Upper lobe of left lung (tissue), 6 donors: ENCODE results near the gene RPL28. TPM values are rescaled to one million over a fixed set of nuclear protein-coding genes. Genes with fewer than 3 reads are reported as not detected.

Source experiments
- ATAC-seq, 2 donors: fragments of 200-7000 bp; cut with Tn5 transposase; one replicate each; pipeline ENCODE4 v1.9.1; 2022; ENCODE audit warnings: mild to moderate bottlenecking in 2 of 2, moderate library complexity in 2 of 2; ENCODE audit not compliant: low FRiP score in 2 of 2
- DNase-seq, 2 donors: peaks; one replicate each; pipeline ENCODE4 v3.0.0-alpha.2; 2019 to 2020
- H3K27ac ChIP-seq, 4 donors: fragments of 200-600 bp; sonication (generic); one replicate each; pipeline ENCODE4 v1.5.1; 2016 to 2019
- H3K27me3 ChIP-seq, 4 donors: fragments of 200-600 bp; sonication (generic); one replicate each; pipeline ENCODE4 v1.5.1; 2017 to 2019
- H3K36me3 ChIP-seq, 4 donors: fragments of 200-600 bp; sonication (generic); one replicate each; pipeline ENCODE4 v1.5.1; 2016 to 2019
- H3K4me1 ChIP-seq, 4 donors: fragments of 200-600 bp; sonication (generic); one replicate each; pipeline ENCODE4 v1.5.1; 2018 to 2019
- H3K4me3 ChIP-seq, 4 donors: fragments of 200-600 bp; sonication (generic); one replicate each; pipeline ENCODE4 v1.5.1; 2017 to 2019; ENCODE audit warnings: mild to moderate bottlenecking in 2 of 4, moderate library complexity in 1 of 4
- H3K9me3 ChIP-seq, 4 donors: fragments of 200-600 bp; sonication (generic); one replicate each; pipeline ENCODE4 v1.5.1; 2018 to 2019
- CTCF ChIP-seq, 6 experiments: fragments of 450-650 bp in 4 of 6; fragments of 200-600 bp in 2 of 6; sonication (generic) in 2 of 6; IDR thresholded peaks; one replicate each; pipeline ENCODE4 v1.5.1; 2016 to 2019; ENCODE audit warnings: antibody characterized with exemption in 6 of 6
- EP300 ChIP-seq, 4 donors: sonication (generic); formaldehyde crosslinking; IDR thresholded peaks; one replicate each; pipeline ENCODE4 v1.5.1; 2017; ENCODE audit warnings: antibody characterized with exemption in 4 of 4, control low read depth in 2 of 4
- POLR2A ChIP-seq, 4 donors: fragments of 450-650 bp; IDR thresholded peaks; one replicate each; pipeline ENCODE4 v1.5.1; 2016 to 2017; ENCODE audit warnings: antibody characterized with exemption in 4 of 4, mild to moderate bottlenecking in 2 of 4
- POLR2AphosphoS5 ChIP-seq, 2 donors: sonication (generic); formaldehyde crosslinking; IDR thresholded peaks; one replicate each; pipeline ENCODE4 v1.5.1; 2017; ENCODE audit warnings: antibody characterized with exemption in 2 of 2
- WGBS, 2 donors: methylation state at CpG; one replicate each; pipeline ENCODE4 v1.1.5; 2017 to 2018; 5-methylcytosine and 5-hydroxymethylcytosine counted together
- total RNA-seq, 6 donors: library from RNA; depleted of rRNA in 4 of 6; stranded (reverse); fragments of >200 nt in 4 of 6; gene quantifications; one replicate each; pipeline versions ENCODE4 v1.1.0 to v1.2.1, GENCODE V29; 2016 to 2021
- donor health status: DM: no; HTN: no; CAD: no; lungs with moderate emphysema.
- donor health status: DM: no; HTN: yes; CAD: no; lungs with severe emphysema.

Gene RPL28
- total RNA-seq, 6 donors from 2014 or later: 308 to 1,892 (median 534) TPM

- DNase-seq (peak in 1 of 2 donors; percentile 58), ATAC-seq (no peak)
- WGBS, 2 donors: 77 to 90% methylated on average over 8 of the region's 8 CpGs
- TF ChIP-seq EP300 (IDR thresholded peaks at IDR 0.05) (no peak), CTCF (IDR thresholded peaks at IDR 0.05) (no peak), POLR2A (IDR thresholded peaks at IDR 0.05) (no peak), POLR2AphosphoS5 (IDR thresholded peaks at IDR 0.05) (no peak)
- Histone ChIP-seq H3K4me3 (no peak overlapping the region), H3K9me3 (no peaks in the 10 kb centered on the region), H3K4me1 (peaks cover 11 to 17% (median 13%) of the 10 kb centered on the region in 4 donors), H3K36me3 (no peaks in the 10 kb centered on the region), H3K27ac (no peak overlapping the region), H3K27me3 (peaks cover 0 to 26% (median 15%) of the 10 kb centered on the region in 4 donors)
Measured at GRCh38 chr19:55365245-55365644, 20.5 kb upstream of the RPL28 start.

GRCh38 chr19:55365964-55366363 is 19.8 kb upstream of the RPL28 start:
- ATAC-seq (no peak), DNase-seq (peak in 1 of 2 donors; percentile 77)
- peaks cover 0 to 33% (median 21%) of the 10 kb centered on the region in 4 donors for H3K27me3 ChIP-seq
- WGBS, 2 donors: 69 to 80% methylated on average over 9 to 19 of the region's 19 CpGs
- no peaks in the 10 kb centered on the region for H3K9me3 ChIP-seq
- TF ChIP-seq POLR2AphosphoS5 (IDR thresholded peaks at IDR 0.05): no peak
- no peak for TF ChIP-seq CTCF (IDR thresholded peaks at IDR 0.05)
- TF ChIP-seq POLR2A (IDR thresholded peaks at IDR 0.05): no peak
- no peak overlapping the region for H3K4me3 ChIP-seq
- H3K36me3 ChIP-seq: no peaks in the 10 kb centered on the region
- peaks cover 11 to 20% (median 13%) of the 10 kb centered on the region in 4 donors for H3K4me1 ChIP-seq
- no peak overlapping the region for H3K27ac ChIP-seq

- 74 to 100% methylated on average over 2 to 3 of the region's 3 CpGs for WGBS, 2 donors
- no peaks in the 10 kb centered on the region for H3K9me3 ChIP-seq
- H3K4me1 ChIP-seq: peaks cover 11 to 20% (median 13%) of the 10 kb centered on the region in 4 donors
- TF ChIP-seq POLR2A (IDR thresholded peaks at IDR 0.05) (no peak), POLR2AphosphoS5 (IDR thresholded peaks at IDR 0.05) (no peak), CTCF (IDR thresholded peaks at IDR 0.05) (no peak), EP300 (IDR thresholded peaks at IDR 0.05) (no peak)
- H3K27me3 ChIP-seq: peaks cover 1 to 35% (median 22%) of the 10 kb centered on the region in 4 donors
- H3K36me3 ChIP-seq: no peaks in the 10 kb centered on the region
- H3K4me3 ChIP-seq: no peak overlapping the region
- H3K27ac ChIP-seq: no peak overlapping the region
- DNase-seq (no peak), ATAC-seq (no peak)
Measured at GRCh38 chr19:55366790-55367189, 18.9 kb upstream of the RPL28 start.

- no peak overlapping the region for H3K27ac ChIP-seq
- no peaks in the 10 kb centered on the region for H3K9me3 ChIP-seq
- peaks cover 11 to 20% (median 13%) of the 10 kb centered on the region in 4 donors for H3K4me1 ChIP-seq
- peaks cover 1 to 48% (median 28%) of the 10 kb centered on the region in 4 donors for H3K27me3 ChIP-seq
- no peak overlapping the region for H3K4me3 ChIP-seq
- DNase-seq (peak in 1 of 2 donors; percentile 65), ATAC-seq (no peak)
- H3K36me3 ChIP-seq: no peaks in the 10 kb centered on the region
- 86% methylated on average over 7 to 10 of the region's 16 CpGs for WGBS, 2 donors
- TF ChIP-seq EP300 (IDR thresholded peaks at IDR 0.05): no peak
- no peak for TF ChIP-seq CTCF (IDR thresholded peaks at IDR 0.05)
- no peak for TF ChIP-seq POLR2A (IDR thresholded peaks at IDR 0.05)
- TF ChIP-seq POLR2AphosphoS5 (IDR thresholded peaks at IDR 0.05): no peak
Measured at GRCh38 chr19:55368106-55368505, 17.6 kb upstream of the RPL28 start.
